ENCODE data around the gene HEPHL1. TPM values are rescaled to one million over a fixed set of nuclear protein-coding genes. Genes with fewer than 3 reads are reported as not detected.
"Not testable (repeated sequence)": the region's sequence is repeated elsewhere in the genome, so short reads cannot be mapped to it uniquely, and the experiment has no call there.

HEPHL1 gene
- total RNA-seq, 1 donor from 2014 or later: not detected

GRCh38 chr11:94150704-94151685, 129.8 kb downstream of the HEPHL1 start:
- no peak for DNase-seq (ENCODE audit: low spot score)

GRCh38 chr11:94151903-94152677, 130.9 kb downstream of the HEPHL1 start:
- DNase-seq (ENCODE audit: low spot score): no peak

- no peak for DNase-seq (ENCODE audit: low spot score)
These were observed 131.5 kb downstream of the HEPHL1 start for GRCh38 chr11:94152678-94153065.

- no peak for DNase-seq (ENCODE audit: low spot score)
These were observed 132.2 kb downstream of the HEPHL1 start for GRCh38 chr11:94153320-94153719.

GRCh38 chr11:94154095-94154856, 133.1 kb downstream of the HEPHL1 start:
- no peak for DNase-seq (ENCODE audit: low spot score)

- not testable (repeated sequence) for DNase-seq (ENCODE audit: low spot score)
These were observed 136.2 kb downstream of the HEPHL1 start for GRCh38 chr11:94157339-94157738.

Other genes starting within 250 kb of the HEPHL1 start
- gene MED17, start 237.1 kb upstream of the HEPHL1 start, total RNA-seq: 35.5 TPM
- gene VSTM5, start 170.7 kb upstream of the HEPHL1 start, total RNA-seq: 1.4 TPM
- gene PANX1, start 107.5 kb downstream of the HEPHL1 start, total RNA-seq: 14.5 TPM